Islet of Langerhans (tissue), 1 donor: Measurements from ENCODE around the gene MUC13.

Source experiments
- FAIRE-seq: peaks from one replicate; lab custom pipeline; 2011; peaks lifted over from hg19 to GRCh38; lab: Jason Lieb, UNC

The MUC13 gene

GRCh38 chr3:124896824-124897526, 37.6 kb downstream of the MUC13 start:
- no peak for FAIRE-seq

- no peak for FAIRE-seq
These were observed 38.8 kb downstream of the MUC13 start for GRCh38 chr3:124895756-124896155.

- FAIRE-seq, result no peak
These were observed 41.0 kb downstream of the MUC13 start for GRCh38 chr3:124893526-124893925.

GRCh38 chr3:124890573-124891190, 43.9 kb downstream of the MUC13 start:
- FAIRE-seq, result no peak

- FAIRE-seq, result no peak
These were observed 45.8 kb downstream of the MUC13 start for GRCh38 chr3:124888482-124889441.

- FAIRE-seq, result no peak
These were observed 46.6 kb downstream of the MUC13 start for GRCh38 chr3:124887932-124888298.

- no peak for FAIRE-seq
These were observed 47.2 kb downstream of the MUC13 start, which contains the start of gene ITGB5 for GRCh38 chr3:124887177-124887931. Gene ITGB5 (minus strand): TSS chr3:124887365. CDS start chr3:124887000, 365 bp downstream.

GRCh38 chr3:124886168-124887056, 48.1 kb downstream of the MUC13 start:
- no peak for FAIRE-seq

GRCh38 chr3:124885466-124886167, 48.9 kb downstream of the MUC13 start:
- FAIRE-seq, result no peak

GRCh38 chr3:124884474-124885101, 50.0 kb downstream of the MUC13 start:
- no peak for FAIRE-seq

- no peak for FAIRE-seq
These were observed 50.6 kb downstream of the MUC13 start for GRCh38 chr3:124883766-124884473.

- no peak for FAIRE-seq
These were observed 51.5 kb downstream of the MUC13 start for GRCh38 chr3:124882816-124883747.

- no peak for FAIRE-seq
These were observed 52.4 kb downstream of the MUC13 start for GRCh38 chr3:124881976-124882697.

- FAIRE-seq, result no peak
These were observed 55.2 kb downstream of the MUC13 start for GRCh38 chr3:124879337-124879680.

- no peak for FAIRE-seq
These were observed 55.8 kb downstream of the MUC13 start for GRCh38 chr3:124878561-124879336.

- FAIRE-seq, result no peak
These were observed 56.9 kb downstream of the MUC13 start for GRCh38 chr3:124877674-124878073.

GRCh38 chr3:124876401-124876878, 58.1 kb downstream of the MUC13 start:
- no peak for FAIRE-seq
